DND-41 (cell line): ENCODE results near the gene DYRK1B.

Source experiments
- CTCF ChIP-seq: IDR thresholded peaks from 2 replicates; pipeline ENCODE4 v1.5.1; 2012; ENCODE audit warnings: borderline replicate concordance, low read length, moderate library complexity, mild to moderate bottlenecking; ENCODE audit not compliant: poor library complexity, severe bottlenecking; ENCODE audit errors: extremely low read depth
- EZH2 ChIP-seq: IDR thresholded peaks from 3 replicates; pipeline ENCODE4 v1.6.1; 2012; ENCODE audit warnings: borderline replicate concordance, low read depth, mild to moderate bottlenecking, moderate library complexity, low read length, inconsistent platforms; ENCODE audit not compliant: severe bottlenecking

GRCh38 chr19:39819786-39820185, 14.2 kb downstream of the DYRK1B start:
- no peak for TF ChIP-seq CTCF
- TF ChIP-seq EZH2: no peak
